CD4-positive, alpha-beta T cell treated with Interleukin-6 at 100 ng/mL for 8 hours (primary cell): ENCODE data around the gene ITGAL.
"Not testable (repeated sequence)": the region's sequence is repeated elsewhere in the genome, so short reads cannot be mapped to it uniquely, and the experiment has no call there.

ENCODE experiments used
- DNase-seq: peaks from one replicate; pipeline ENCODE4 v3.0.0-alpha.2; 2020; ENCODE audit warnings: mixed read lengths, low spot score

Gene ITGAL

GRCh38 chr16:30491744-30492308 is 19.3 kb downstream of the ITGAL start:
- peak; percentile 40 for DNase-seq

DNA sequence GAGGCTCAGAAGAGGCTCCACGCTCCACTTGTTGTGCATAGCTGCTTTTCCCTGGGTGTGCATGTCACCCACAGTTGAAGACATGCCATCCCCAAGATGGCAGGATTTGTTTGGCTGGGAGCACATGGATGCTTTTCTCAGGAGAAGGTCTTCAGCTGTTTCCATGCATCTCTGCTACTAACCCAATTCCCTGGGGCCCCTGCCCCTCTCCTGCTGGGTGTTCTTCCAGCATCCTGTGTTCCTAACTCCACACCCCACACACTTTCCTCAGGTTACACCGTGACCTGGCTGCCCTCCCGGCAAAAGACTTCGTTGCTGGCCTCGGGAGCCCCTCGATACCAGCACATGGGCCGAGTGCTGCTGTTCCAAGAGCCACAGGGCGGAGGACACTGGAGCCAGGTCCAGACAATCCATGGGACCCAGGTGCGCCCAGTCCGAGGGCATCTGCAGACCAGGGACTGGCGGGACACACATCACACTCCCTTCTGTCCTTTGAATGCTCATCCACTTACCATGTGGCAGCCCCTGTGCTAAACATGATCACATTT is 21.5 kb downstream of the ITGAL start:
- DNase-seq = no peak

GRCh38 chr16:30494709-30495108 is 22.2 kb downstream of the ITGAL start:
- DNase-seq = no peak

- DNase-seq = no peak
Observed at GRCh38 chr16:30499284-30499683, 26.7 kb downstream of the ITGAL start.

GRCh38 chr16:30503403-30504296 is 31.1 kb downstream of the ITGAL start:
- no peak for DNase-seq

GRCh38 chr16:30509081-30509765 is 36.7 kb downstream of the ITGAL start:
- DNase-seq = no peak

DNA sequence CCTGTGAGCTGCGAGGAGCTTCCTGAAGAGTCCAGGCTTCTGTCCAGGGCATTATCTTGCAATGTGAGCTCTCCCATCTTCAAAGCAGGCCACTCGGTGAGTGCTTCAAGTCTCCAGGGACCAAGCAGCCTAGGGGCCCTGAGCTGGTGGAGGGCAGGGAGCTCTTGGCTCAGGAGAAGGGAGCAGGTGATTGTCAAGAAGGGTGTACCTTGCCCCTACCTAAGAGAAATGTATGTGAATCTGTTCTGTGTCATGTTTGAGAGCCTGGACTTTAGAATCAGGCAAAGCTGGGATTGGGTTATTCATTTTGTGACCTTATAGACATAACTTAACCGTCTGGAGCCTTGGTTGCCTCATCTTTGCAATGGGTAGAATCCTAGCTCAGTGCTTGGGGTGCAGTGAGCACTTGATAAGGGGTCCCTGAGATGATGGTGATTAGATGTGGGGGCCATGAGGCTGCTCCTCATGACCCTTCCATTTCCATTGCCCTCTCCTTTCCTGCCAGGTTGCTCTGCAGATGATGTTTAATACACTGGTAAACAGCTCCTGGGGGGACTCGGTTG is 37.9 kb downstream of the ITGAL start:
- no peak for DNase-seq

- DNase-seq = no peak
Observed at GRCh38 chr16:30511509-30511908, 39.0 kb downstream of the ITGAL start.

- no peak for DNase-seq
Observed at GRCh38 chr16:30515275-30515674, 42.7 kb downstream of the ITGAL start.

GRCh38 chr16:30518552-30518951 is 46.0 kb downstream of the ITGAL start:
- no peak for DNase-seq

GRCh38 chr16:30519120-30520049 is 46.8 kb downstream of the ITGAL start:
- no peak for DNase-seq

GRCh38 chr16:30521476-30521872 is 48.9 kb downstream of the ITGAL start:
- no peak for DNase-seq

- DNase-seq = no peak
Observed at GRCh38 chr16:30521873-30522641, 49.5 kb downstream of the ITGAL start.

- not testable (repeated sequence) for DNase-seq
Observed at GRCh38 chr16:30522702-30523463, 50.3 kb downstream of the ITGAL start.

DNA sequence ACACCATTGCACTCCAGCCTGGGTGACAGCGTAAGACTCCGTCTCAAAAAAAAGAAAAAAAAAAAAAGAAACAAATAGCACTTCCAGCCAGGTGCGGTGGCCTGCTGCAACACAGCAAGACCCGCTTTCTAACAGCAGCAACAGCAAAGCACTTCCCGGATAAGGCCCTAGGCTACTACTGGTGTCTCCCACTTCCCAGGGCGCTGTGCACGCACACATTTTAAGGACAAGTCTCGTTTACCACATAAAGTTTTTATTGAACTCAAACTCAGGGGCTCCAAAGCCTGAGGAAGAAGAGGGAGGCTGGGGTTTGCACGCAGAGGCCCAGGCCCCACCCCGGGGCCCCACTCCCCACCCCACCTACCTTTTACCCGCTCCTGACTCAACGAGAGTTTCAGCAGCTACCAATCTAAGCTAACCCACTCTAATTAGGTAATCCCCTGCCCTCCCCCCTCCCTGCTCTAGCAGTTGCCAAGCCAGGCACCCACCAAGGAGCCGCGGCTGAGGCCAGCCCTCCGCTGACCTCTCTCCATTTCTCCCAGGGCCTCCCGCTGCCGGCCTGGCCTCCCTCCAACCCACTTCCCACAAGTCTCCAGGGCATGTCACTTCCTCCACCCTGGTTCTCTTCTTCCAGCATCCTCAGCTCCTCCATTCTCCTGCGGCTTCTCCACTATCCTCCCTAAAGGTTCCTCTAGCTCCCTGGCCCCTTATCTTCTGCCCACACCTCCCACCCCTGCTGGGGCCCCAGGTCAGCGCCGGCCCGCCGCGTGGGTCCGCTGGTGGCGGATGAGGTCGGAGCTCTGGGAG is 51.4 kb downstream of the ITGAL start:
- no peak for DNase-seq

DNA sequence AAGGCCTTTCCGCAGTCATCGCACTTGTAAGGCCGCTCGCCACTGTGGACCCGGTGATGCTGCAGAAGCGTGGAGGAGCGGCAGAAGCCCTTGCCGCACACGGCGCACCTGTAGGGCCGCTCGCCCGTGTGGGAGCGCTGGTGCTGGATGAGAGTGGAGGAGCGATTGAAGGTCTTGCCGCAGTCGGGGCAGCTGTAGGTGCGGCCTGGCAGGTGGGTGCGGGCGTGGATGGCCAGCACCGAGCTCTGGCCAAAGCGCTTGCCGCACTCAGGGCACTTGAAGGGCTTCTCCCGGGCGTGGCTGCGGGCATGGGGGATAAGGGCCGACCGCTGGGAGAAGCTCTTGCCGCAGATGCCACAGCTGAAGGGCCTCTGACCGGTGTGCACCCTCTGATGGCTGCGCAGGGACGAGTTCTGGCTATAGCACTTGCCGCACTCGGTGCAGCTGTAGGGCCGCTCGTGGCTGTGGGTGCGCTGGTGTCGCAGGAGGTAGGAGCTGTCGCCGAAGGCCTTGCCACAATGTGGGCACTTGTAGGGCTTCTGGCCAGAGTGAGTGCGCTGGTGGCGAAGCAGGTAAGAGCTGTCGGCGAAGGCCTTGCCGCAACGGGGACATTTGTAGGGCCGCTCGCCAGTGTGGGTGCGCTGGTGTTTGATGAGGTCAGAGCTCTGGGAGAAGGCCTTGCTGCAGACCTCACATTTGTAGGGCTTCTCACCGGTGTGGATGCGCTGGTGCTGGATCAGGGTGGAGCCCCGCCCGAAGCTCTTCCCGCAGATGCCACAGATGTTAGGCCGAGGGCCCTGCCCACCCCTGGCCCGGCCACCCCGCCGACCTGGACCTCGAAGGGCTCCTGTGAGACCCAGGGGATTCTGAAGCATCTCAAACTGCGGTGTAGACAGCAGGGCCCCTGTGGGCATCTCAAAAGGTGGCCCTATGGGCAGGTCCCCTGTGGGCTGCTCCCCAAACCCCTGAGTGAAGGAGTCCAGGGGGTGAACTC is 52.3 kb downstream of the ITGAL start:
- no peak for DNase-seq

- DNase-seq = no peak
Observed at GRCh38 chr16:30525844-30526136, 53.2 kb downstream of the ITGAL start.
